Measurements from ENCODE around the gene G6PC3. TPM values are rescaled to one million over a fixed set of nuclear protein-coding genes. Genes with fewer than 3 reads are reported as not detected.

Gene G6PC3
- total RNA-seq, 2 donors from 2014 or later, result 88.8 to 129 TPM

GRCh38 chr17:44085908-44086307 is 15.4 kb downstream of the G6PC3 start:
- Mint-ChIP-seq H3K36me3 (ENCODE audit: low read depth) (peaks cover 51% of the 10 kb centered on the region), H3K9me3 (no peaks in the 10 kb centered on the region), H3K4me3 (no peak overlapping the region), H3K27ac (peak overlapping the region; percentile 72), H3K27me3 (ENCODE audit: insufficient read depth) (no peaks in the 10 kb centered on the region), H3K4me1 (peaks cover 21% of the 10 kb centered on the region)
- no peaks in the 10 kb centered on the region for H3K27me3 ChIP-seq (ENCODE audit: control insufficient read depth, insufficient read depth, low read length, poor library complexity, severe bottlenecking)
- WGBS, 2 experiments (ENCODE audit: insufficient coverage in 1 of 2, insufficient read length in 1 of 2), result 86 to 100% methylated on average over 1 to 5 of the region's 5 CpGs
- peaks cover 50% of the 10 kb centered on the region for H3K36me3 ChIP-seq (ENCODE audit: control insufficient read depth, insufficient read depth, low read length)
- peaks cover 6% of the 10 kb centered on the region for H3K4me1 ChIP-seq (ENCODE audit: control insufficient read depth, insufficient read depth, low read length)
- no peak overlapping the region for H3K9ac ChIP-seq (ENCODE audit: extremely low read depth, low read length, poor library complexity, severe bottlenecking)
- H3K27ac ChIP-seq (ENCODE audit: low read depth, low read length), result peak overlapping the region; percentile 72
- no peak for TF ChIP-seq CTCF (conservative IDR thresholded peaks at IDR 0.05)
- no peak overlapping the region for H3K4me3 ChIP-seq (ENCODE audit: low read length)
- no peak for DNase-seq
- H3K9me3 ChIP-seq (ENCODE audit: control insufficient read depth, low read length), result no peaks in the 10 kb centered on the region

GRCh38 chr17:44086364-44087311 is 16.1 kb downstream of the G6PC3 start:
- no peaks in the 10 kb centered on the region for H3K9me3 ChIP-seq (ENCODE audit: control insufficient read depth, low read length)
- Mint-ChIP-seq H3K4me1 (peaks cover 21% of the 10 kb centered on the region), H3K27ac (peak overlapping the region; percentile 91), H3K36me3 (ENCODE audit: low read depth) (peaks cover 53% of the 10 kb centered on the region), H3K27me3 (ENCODE audit: insufficient read depth) (no peaks in the 10 kb centered on the region), H3K9me3 (no peaks in the 10 kb centered on the region), H3K4me3 (no peak overlapping the region)
- WGBS, 2 experiments (ENCODE audit: insufficient coverage in 1 of 2, insufficient read length in 1 of 2), result 55 to 56% methylated on average over 9 to 19 of the region's 23 CpGs
- peaks cover 6% of the 10 kb centered on the region for H3K4me1 ChIP-seq (ENCODE audit: control insufficient read depth, insufficient read depth, low read length)
- H3K4me3 ChIP-seq (ENCODE audit: low read length), result no peak overlapping the region
- H3K27me3 ChIP-seq (ENCODE audit: control insufficient read depth, insufficient read depth, low read length, poor library complexity, severe bottlenecking), result no peaks in the 10 kb centered on the region
- H3K36me3 ChIP-seq (ENCODE audit: control insufficient read depth, insufficient read depth, low read length), result peaks cover 56% of the 10 kb centered on the region
- H3K9ac ChIP-seq (ENCODE audit: extremely low read depth, low read length, poor library complexity, severe bottlenecking), result no peak overlapping the region
- TF ChIP-seq CTCF (conservative IDR thresholded peaks at IDR 0.05), result no peak
- peak overlapping the region; percentile 85 for H3K27ac ChIP-seq (ENCODE audit: low read depth, low read length)
- DNase-seq, result peak; percentile 92

- no peak overlapping the region for H3K9ac ChIP-seq (ENCODE audit: extremely low read depth, low read length, poor library complexity, severe bottlenecking)
- H3K4me3 ChIP-seq (ENCODE audit: low read length), result no peak overlapping the region
- Mint-ChIP-seq H3K9me3 (no peaks in the 10 kb centered on the region), H3K4me1 (peaks cover 21% of the 10 kb centered on the region), H3K36me3 (ENCODE audit: low read depth) (peaks cover 52% of the 10 kb centered on the region), H3K4me3 (no peak overlapping the region), H3K27ac (peak overlapping the region; percentile 91), H3K27me3 (ENCODE audit: insufficient read depth) (no peaks in the 10 kb centered on the region)
- peak; percentile 77 for DNase-seq
- H3K27ac ChIP-seq (ENCODE audit: low read depth, low read length), result peak overlapping the region; percentile 85
- peaks cover 6% of the 10 kb centered on the region for H3K4me1 ChIP-seq (ENCODE audit: control insufficient read depth, insufficient read depth, low read length)
- H3K27me3 ChIP-seq (ENCODE audit: control insufficient read depth, insufficient read depth, low read length, poor library complexity, severe bottlenecking), result no peaks in the 10 kb centered on the region
- H3K9me3 ChIP-seq (ENCODE audit: control insufficient read depth, low read length), result no peaks in the 10 kb centered on the region
- peaks cover 56% of the 10 kb centered on the region for H3K36me3 ChIP-seq (ENCODE audit: control insufficient read depth, insufficient read depth, low read length)
- 13 to 47% methylated on average over 4 to 7 of the region's 8 CpGs for WGBS, 2 experiments (ENCODE audit: insufficient coverage in 1 of 2, insufficient read length in 1 of 2)
- TF ChIP-seq CTCF (conservative IDR thresholded peaks at IDR 0.05), result no peak
Observed at GRCh38 chr17:44087319-44087718, 16.8 kb downstream of the G6PC3 start.
